ENCODE results near the gene VPS26A.

Gene VPS26A

DNA sequence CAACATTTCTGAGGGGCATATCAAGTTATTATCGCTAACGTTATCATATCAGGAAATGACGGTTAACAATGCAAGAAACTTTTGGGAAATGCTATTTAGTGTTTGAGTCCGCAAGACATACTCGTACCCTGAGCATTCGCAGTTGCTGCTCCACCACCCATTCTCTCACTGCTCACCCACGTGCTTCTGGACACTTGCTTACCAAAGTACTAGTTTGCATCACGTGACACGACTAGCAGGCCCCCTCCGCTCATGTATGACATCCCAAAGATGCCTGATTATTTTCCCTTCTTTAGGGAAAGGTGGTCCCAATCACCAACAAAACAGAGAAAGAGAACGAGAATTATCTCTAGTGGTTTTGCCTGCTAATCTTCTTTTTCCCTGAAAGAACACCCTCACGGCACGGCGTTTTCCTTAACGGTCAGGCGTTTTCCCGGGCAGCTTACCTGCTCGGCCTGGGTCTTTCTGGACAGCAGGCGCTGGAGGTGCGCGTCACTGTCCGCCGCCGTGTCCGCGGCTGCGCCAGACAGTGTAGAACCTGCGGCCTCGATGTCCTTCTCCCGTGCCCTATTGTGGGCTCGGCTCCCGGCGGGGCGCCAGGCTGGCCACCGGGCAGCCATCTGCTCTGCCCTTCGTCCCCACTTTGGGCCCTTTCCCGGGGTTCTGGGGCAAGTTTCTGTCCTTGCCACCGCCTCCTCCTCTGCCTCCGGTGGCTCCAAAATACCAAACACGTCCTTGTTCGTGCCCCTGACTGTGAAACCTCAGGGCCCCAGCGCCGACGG, 56.0 kb downstream of the VPS26A start, which contains the start of gene SUPV3L1:
TSS of gene SUPV3L1 (plus strand) at position 492 of the 782 bp plus-strand sequence. CDS start at position 550, 58 bp downstream.
- DNase-seq (ENCODE audit: low spot score in 2 of 2) (peak; percentile 93 to 96), ATAC-seq (peak; percentile 90)
- H3K9me3 Mint-ChIP-seq = no peaks in the 10 kb centered on the region
- H3K27ac Mint-ChIP-seq = peak within 1 kb of the TSS; percentile 100
- peaks cover 42% of the 10 kb centered on the region for H3K36me3 Mint-ChIP-seq
- peaks cover 48% of the 10 kb centered on the region for H3K4me1 Mint-ChIP-seq
- H3K4me3 Mint-ChIP-seq = peak within 1 kb of the TSS; percentile 90

DNA sequence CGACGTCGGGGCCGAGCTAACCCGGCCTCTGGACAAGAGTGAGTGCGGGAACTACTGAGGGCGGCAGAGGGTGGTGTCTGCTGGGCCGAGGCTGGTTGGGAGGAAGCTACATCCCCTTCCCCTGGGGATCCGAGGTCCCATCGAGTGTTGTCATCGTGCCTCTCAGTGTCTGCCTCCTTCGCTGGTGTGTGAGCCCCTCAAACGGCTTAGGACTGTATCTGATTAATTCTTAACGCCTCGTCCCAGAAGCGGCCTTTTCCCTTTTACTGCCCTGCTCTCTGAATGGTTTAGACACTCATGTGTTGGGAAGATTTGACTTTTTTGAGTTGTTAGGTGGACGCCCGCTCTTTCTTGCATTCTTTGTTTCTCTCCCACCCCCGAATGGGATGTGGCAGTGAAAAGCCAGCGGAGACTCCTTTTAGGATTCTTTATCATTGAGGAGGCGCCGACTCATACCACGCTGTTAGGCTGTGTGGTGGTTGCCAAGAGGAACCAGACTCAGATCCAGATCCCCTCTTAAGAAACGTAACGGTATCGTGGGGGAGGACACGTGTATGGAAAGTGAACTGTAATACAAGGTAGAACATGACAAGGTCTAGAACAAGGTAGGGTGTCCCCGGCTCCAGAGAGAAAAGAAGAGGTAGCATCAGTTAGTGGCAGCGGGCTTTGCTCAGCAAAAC, 56.7 kb downstream of the VPS26A start:
- Mint-ChIP-seq H3K4me1 (peaks cover 55% of the 10 kb centered on the region), H3K27ac (peak overlapping the region; percentile 100), H3K9me3 (no peaks in the 10 kb centered on the region), H3K4me3 (peak overlapping the region; percentile 90), H3K36me3 (peaks cover 49% of the 10 kb centered on the region)
- ATAC-seq (peak; percentile 52), DNase-seq (ENCODE audit: low spot score in 2 of 2) (peak in 1 of 2 donors; percentile 58)

- Mint-ChIP-seq H3K4me3 (peak overlapping the region; percentile 90), H3K36me3 (peaks cover 57% of the 10 kb centered on the region), H3K9me3 (no peaks in the 10 kb centered on the region), H3K27ac (peak overlapping the region; percentile 100), H3K4me1 (peaks cover 56% of the 10 kb centered on the region)
- ATAC-seq = no peak
- no peak for DNase-seq (ENCODE audit: low spot score in 2 of 2)
These were observed 57.5 kb downstream of the VPS26A start for GRCh38 chr10:69181433-69181832.

DNA sequence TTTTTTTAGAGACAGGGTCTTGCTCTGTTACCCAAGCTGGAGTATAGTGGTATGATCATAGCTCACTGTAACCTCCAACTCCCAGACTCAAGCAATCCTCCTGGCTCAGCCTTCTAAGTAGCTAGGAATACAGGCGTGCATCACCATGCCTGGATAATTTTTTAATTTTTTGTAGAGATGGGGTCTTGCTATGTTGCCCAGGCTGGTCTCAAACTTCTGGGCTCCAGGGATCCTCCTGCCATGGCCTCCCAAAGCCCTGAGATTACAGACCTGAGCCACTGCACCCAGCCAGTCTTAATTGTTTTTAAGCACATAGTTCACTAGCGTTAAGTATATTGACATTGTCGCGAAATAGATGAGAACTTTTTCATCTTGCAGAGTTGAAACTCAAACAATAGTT, 58.0 kb downstream of the VPS26A start:
- no peak overlapping the region for H3K27ac Mint-ChIP-seq
- peaks cover 63% of the 10 kb centered on the region for H3K36me3 Mint-ChIP-seq
- H3K4me3 Mint-ChIP-seq = no peak overlapping the region
- ATAC-seq (no peak), DNase-seq (ENCODE audit: low spot score in 2 of 2) (no peak)
- peaks cover 56% of the 10 kb centered on the region for H3K4me1 Mint-ChIP-seq
- H3K9me3 Mint-ChIP-seq = no peaks in the 10 kb centered on the region

DNA sequence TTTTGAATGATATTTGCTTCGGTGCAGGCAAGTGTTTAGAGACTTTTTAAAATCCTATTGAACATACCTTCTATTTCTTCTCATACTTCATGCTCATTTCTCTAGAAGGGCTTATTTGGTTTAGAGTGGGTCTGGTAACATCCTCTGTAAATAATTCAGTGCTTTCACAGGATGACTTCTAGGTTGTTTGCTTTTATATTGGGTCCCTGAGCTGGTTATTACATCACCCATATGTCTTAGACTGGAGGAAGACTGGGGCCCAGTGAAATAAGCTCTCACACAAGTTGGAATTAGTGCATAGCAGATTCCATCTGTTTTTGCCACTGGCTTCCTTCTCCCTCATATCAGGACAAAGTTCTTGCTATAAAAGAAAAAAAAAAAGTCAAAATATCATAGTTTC, 62.5 kb downstream of the VPS26A start:
- no peak for ATAC-seq
- peaks cover 90% of the 10 kb centered on the region for H3K36me3 Mint-ChIP-seq
- no peak for DNase-seq (ENCODE audit: low spot score in 2 of 2)

GRCh38 chr10:69201045-69201444, 77.1 kb downstream of the VPS26A start:
- Mint-ChIP-seq H3K4me1 (peaks cover 32% of the 10 kb centered on the region), H3K9me3 (no peaks in the 10 kb centered on the region), H3K36me3 (peaks cover 91% of the 10 kb centered on the region), H3K27ac (peak overlapping the region; percentile 80), H3K4me3 (no peak overlapping the region)
- DNase-seq (ENCODE audit: low spot score in 2 of 2) = no peak
- no peak for ATAC-seq

More for the DNA sequence above, 62.5 kb downstream of the VPS26A start:
- Mint-ChIP-seq H3K27ac (no peak overlapping the region), H3K4me1 (peaks cover 35% of the 10 kb centered on the region), H3K9me3 (no peaks in the 10 kb centered on the region), H3K4me3 (no peak overlapping the region)

- Mint-ChIP-seq H3K4me3 (no peak overlapping the region), H3K4me1 (peaks cover 38% of the 10 kb centered on the region), H3K27ac (peak overlapping the region; percentile 15), H3K9me3 (no peaks in the 10 kb centered on the region), H3K36me3 (peaks cover 91% of the 10 kb centered on the region)
- ATAC-seq (peak; percentile 67), DNase-seq (ENCODE audit: low spot score in 2 of 2) (no peak)
These were observed 78.4 kb downstream of the VPS26A start for GRCh38 chr10:69202332-69202731.

DNA sequence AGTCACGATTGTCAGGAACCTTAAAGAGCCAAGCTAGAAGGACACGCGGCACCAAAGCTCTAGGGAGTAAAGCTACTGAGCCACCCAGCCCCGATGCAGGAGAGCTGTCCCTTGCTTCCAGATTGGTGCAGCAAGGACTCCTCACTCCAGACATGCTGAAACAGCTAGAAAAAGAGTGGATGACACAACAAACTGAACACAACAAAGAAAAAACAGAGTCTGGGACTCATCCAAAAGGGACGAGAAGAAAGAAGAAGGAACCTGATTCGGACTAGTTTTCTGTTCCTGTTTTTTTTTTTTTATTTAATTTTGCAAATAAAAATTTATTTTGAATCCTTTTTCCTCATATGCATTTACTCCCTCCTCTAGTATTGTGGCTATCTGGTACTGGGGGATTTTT, 84.8 kb downstream of the VPS26A start:
- H3K36me3 Mint-ChIP-seq = peaks cover 51% of the 10 kb centered on the region
- ATAC-seq (no peak), DNase-seq (ENCODE audit: low spot score in 2 of 2) (no peak)
- no peak overlapping the region for H3K4me3 Mint-ChIP-seq
- no peaks in the 10 kb centered on the region for H3K9me3 Mint-ChIP-seq
- H3K27ac Mint-ChIP-seq = no peak overlapping the region
- H3K4me1 Mint-ChIP-seq = peaks cover 29% of the 10 kb centered on the region

GRCh38 chr10:69209787-69210484, 86.0 kb downstream of the VPS26A start:
- ATAC-seq = no peak
- Mint-ChIP-seq H3K27ac (peak overlapping the region; percentile 79), H3K9me3 (no peaks in the 10 kb centered on the region), H3K4me1 (peaks cover 37% of the 10 kb centered on the region), H3K4me3 (no peak overlapping the region), H3K36me3 (peaks cover 45% of the 10 kb centered on the region)
- no peak for DNase-seq (ENCODE audit: low spot score in 2 of 2)

GRCh38 chr10:69211104-69211503, 87.1 kb downstream of the VPS26A start:
- no peak overlapping the region for H3K4me3 Mint-ChIP-seq
- DNase-seq (ENCODE audit: low spot score in 2 of 2) = no peak
- H3K9me3 Mint-ChIP-seq = no peaks in the 10 kb centered on the region
- peaks cover 33% of the 10 kb centered on the region for H3K36me3 Mint-ChIP-seq
- H3K4me1 Mint-ChIP-seq = peaks cover 41% of the 10 kb centered on the region
- H3K27ac Mint-ChIP-seq = no peak overlapping the region
- ATAC-seq = no peak

- H3K9me3 Mint-ChIP-seq = no peaks in the 10 kb centered on the region
- H3K27ac Mint-ChIP-seq = no peak overlapping the region
- H3K4me3 Mint-ChIP-seq = no peak overlapping the region
- peaks cover 37% of the 10 kb centered on the region for H3K4me1 Mint-ChIP-seq
- DNase-seq (ENCODE audit: low spot score in 2 of 2) (no peak), ATAC-seq (no peak)
- peaks cover 29% of the 10 kb centered on the region for H3K36me3 Mint-ChIP-seq
These were observed 87.5 kb downstream of the VPS26A start for GRCh38 chr10:69211524-69211923.

GRCh38 chr10:69213591-69214311, 89.8 kb downstream of the VPS26A start:
- peaks cover 36% of the 10 kb centered on the region for H3K4me1 Mint-ChIP-seq
- H3K27ac Mint-ChIP-seq = no peak overlapping the region
- H3K9me3 Mint-ChIP-seq = no peaks in the 10 kb centered on the region

DNA sequence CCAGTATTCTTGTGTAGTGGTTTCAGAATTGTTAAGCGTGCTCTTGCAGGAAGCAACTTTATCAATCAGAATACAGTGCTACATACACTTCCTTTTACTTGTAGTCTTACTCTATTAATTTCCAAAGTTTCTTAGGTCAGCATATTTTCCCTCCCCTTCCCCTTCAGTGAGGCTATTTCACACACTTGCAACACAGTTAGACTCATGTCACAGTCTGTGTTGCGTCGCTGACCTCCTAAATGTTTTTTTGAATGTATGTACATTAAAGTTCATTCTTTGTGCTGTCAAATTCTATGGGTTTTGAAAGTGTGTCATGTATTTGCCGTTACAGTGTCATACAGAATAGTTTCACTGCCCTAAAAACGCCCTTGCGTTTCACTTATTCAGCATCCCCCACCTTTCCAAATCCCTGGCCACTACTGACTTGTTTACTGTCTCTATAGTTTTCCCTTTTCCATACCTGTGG, 90.7 kb downstream of the VPS26A start:
- ATAC-seq (peak; percentile 63), DNase-seq (ENCODE audit: low spot score in 2 of 2) (no peak)
- peaks cover 30% of the 10 kb centered on the region for H3K4me1 Mint-ChIP-seq
- no peaks in the 10 kb centered on the region for H3K36me3 Mint-ChIP-seq
- H3K27ac Mint-ChIP-seq = peak overlapping the region; percentile 27
- H3K4me3 Mint-ChIP-seq = peak overlapping the region; percentile 46
- H3K9me3 Mint-ChIP-seq = no peaks in the 10 kb centered on the region

More at GRCh38 chr10:69213591-69214311, 89.8 kb downstream of the VPS26A start:
- Mint-ChIP-seq H3K4me3 (no peak overlapping the region), H3K36me3 (peaks cover 7% of the 10 kb centered on the region)
- DNase-seq (ENCODE audit: low spot score in 2 of 2) = no peak
- no peak for ATAC-seq

- ATAC-seq = peak; percentile 80
- Mint-ChIP-seq H3K36me3 (no peaks in the 10 kb centered on the region), H3K9me3 (no peaks in the 10 kb centered on the region), H3K27ac (peak overlapping the region; percentile 27), H3K4me3 (peak overlapping the region; percentile 46), H3K4me1 (peaks cover 27% of the 10 kb centered on the region)
- DNase-seq (ENCODE audit: low spot score in 2 of 2) = no peak
These were observed 91.6 kb downstream of the VPS26A start for GRCh38 chr10:69215405-69216171.

Data from stimulated activated effector memory CD8-positive, alpha-beta T cell treated with anti-CD3 and anti-CD28 coated beads, Interleukin-12 subunit alpha, Interleukin-12 subunit beta, amount 100 ng/mL, for 72 hours (primary cell).